ENCODE results near the gene GMPR.

- TF ChIP-seq CTCF (conservative IDR thresholded peaks at IDR 0.05 in 1 of 2, IDR thresholded peaks at IDR 0.05 in 1 of 2; ENCODE audit: extremely low read depth in 1 of 2, insufficient read depth in 1 of 2, low read depth in 1 of 2, low read length in 2 of 2) (no peak), EZH2 (IDR thresholded peaks at IDR 0.05; ENCODE audit: borderline replicate concordance, low read length) (no peak)
Measured at GRCh38 chr6:16227605-16228004, 10.8 kb upstream of the GMPR start.
